ENCODE results near the gene ERCC5.

ERCC5 gene

DNA sequence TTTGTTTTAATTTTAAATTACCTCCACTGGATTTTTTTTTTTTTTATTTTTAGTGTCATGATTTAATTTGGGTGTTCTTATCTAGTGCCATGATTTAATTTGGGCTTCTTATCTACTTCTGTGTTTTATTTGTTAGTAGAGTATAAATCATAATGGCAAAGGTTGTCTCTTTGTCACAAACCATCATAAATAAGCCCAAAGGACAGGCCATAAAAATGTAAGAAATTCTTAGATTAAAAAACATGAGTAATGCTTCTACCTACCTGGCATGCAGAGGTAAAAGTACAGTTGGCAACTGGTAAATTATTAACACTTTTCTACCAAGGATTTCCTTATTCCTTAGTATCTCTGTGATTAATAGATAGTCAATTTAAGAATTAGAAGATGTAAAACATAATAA, 55.2 kb downstream of the ERCC5 start:
- Mint-ChIP-seq H3K4me3 (no peak overlapping the region), H3K9me3 (no peaks in the 10 kb centered on the region), H3K4me1 (no peaks in the 10 kb centered on the region), H3K27ac (no peak overlapping the region), H3K36me3 (no peaks in the 10 kb centered on the region), H3K27me3 (no peaks in the 10 kb centered on the region)

DNA sequence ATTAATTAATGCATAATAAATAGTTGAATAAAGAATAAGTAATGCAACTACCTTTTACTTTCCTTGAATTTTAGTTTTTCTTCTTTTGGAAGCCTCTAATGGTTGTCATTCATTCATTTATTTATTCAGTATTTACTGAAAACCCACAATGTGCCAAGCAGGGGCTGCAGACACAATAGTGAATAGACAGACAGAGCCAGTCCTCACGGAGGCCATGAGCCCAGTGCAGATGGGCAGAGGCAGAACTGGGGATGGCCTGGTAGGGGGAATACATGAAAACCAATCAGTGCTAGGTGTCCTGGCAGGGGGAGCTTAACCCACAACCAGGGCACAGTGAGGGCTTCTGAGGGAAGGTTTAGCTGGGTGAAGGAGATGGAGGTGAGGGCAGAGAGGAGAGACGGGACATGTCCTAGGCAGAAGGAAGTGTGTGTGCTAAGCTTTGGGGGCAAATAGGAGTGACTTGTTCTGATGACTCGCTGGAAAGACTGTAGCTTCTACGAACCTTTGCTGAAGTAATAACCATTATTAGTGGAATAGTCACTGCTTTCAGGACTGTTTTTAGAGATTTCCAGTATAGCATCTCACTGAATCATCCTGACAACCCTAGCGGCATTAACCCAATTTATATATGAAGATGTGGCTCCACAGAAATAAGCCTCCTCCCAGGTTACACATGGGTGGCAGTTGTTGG, 55.9 kb downstream of the ERCC5 start:
- H3K27me3 Mint-ChIP-seq = peaks cover under 1% of the 10 kb centered on the region

DNA sequence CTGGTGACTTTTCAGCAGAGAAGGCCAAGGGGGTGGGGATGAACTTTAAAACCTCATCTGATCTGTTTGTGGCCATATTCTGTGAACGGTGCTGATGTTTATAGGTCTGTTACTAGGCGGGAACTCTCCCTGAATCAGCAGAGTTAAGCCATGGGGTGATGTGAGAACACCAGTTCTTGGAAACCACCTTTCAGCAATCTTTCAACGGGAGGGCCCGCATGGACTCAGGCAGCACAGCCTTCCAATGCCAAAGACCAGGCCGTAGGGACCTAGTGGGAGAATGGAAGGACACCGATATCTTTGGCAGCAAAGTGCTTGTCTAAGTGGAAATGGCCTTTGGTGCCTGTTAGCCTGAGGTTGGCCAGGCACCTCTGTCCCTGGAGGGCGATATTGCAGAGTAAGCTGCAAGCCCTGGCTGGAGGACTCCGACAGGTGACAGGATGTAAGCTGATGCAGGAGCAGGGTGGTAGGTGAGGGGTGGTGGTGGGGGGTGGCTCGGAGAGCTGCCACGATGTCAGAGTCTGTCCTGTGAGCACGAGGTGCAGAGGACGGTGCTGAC, 57.0 kb downstream of the ERCC5 start:
- Mint-ChIP-seq H3K4me3 (no peak overlapping the region), H3K27ac (no peak overlapping the region), H3K27me3 (peaks cover 3% of the 10 kb centered on the region), H3K9me3 (no peaks in the 10 kb centered on the region), H3K36me3 (no peaks in the 10 kb centered on the region), H3K4me1 (no peaks in the 10 kb centered on the region)

More for the DNA sequence above, 55.9 kb downstream of the ERCC5 start:
- H3K9me3 Mint-ChIP-seq = no peaks in the 10 kb centered on the region
- H3K27ac Mint-ChIP-seq = no peak overlapping the region
- no peaks in the 10 kb centered on the region for H3K4me1 Mint-ChIP-seq
- no peak overlapping the region for H3K4me3 Mint-ChIP-seq
- no peaks in the 10 kb centered on the region for H3K36me3 Mint-ChIP-seq

DNA sequence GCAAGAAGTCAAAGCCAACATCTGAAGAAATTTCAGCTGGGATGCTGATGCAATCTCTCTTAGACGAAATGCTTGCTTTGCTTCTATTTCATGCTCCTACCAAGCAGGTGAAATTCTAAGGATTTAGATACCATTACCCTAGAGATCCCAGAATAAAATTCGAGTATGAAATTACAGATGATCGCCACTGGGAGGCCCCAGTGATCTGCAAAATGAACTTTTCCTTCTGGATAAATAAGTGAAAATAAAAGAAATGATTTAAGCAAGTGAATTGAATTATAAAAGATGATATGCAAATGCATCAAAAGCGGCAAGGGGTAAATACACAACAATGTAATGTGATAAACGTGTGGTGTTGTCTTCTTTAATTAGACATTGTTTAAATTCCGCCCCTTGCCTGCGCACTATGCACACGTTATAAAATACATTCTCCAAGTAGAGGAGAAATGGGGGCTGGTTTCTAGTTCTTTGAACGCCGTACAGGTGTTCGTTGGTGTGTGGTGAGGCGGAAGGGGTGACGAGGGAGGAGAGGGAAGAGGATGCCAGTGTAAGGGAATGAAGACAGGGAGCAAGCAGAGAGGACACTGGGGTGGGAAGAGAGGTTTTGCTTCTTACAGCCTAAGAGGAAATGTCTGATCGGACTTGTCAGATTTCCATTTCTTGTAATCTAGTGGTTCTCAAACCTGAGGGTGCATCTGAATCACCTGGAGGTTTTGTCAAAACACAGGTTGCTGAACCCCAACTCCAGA, 58.0 kb downstream of the ERCC5 start:
- Mint-ChIP-seq H3K4me3 (no peak overlapping the region), H3K27ac (no peak overlapping the region), H3K9me3 (no peaks in the 10 kb centered on the region)

DNA sequence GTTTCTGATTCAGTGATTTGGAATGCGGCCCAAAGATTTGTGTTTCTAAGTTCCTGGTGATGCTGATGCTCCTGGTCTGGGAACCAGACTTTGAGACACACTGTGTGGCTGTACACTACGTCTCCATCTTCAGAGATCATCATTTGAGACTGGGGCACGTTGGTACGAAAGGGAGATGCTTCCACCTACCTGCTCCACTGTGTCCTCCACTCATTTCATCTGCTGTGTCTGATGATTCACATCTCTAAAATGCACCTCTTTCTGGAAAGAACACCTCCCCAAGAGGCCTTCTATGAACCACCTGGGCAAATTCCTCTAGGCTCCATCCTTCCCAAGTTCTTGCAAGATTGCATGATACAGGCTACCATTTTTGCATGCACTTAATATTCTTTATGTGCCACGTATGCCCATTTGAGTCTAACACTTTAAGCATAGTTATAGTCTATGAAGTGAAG, 58.6 kb downstream of the ERCC5 start:
- no peaks in the 10 kb centered on the region for H3K9me3 Mint-ChIP-seq
- H3K27me3 Mint-ChIP-seq = peaks cover 6% of the 10 kb centered on the region
- H3K4me3 Mint-ChIP-seq = no peak overlapping the region
- no peaks in the 10 kb centered on the region for H3K4me1 Mint-ChIP-seq
- no peaks in the 10 kb centered on the region for H3K36me3 Mint-ChIP-seq
- H3K27ac Mint-ChIP-seq = no peak overlapping the region

More for the DNA sequence above, 58.0 kb downstream of the ERCC5 start:
- Mint-ChIP-seq H3K27me3 (peaks cover 6% of the 10 kb centered on the region), H3K4me1 (no peaks in the 10 kb centered on the region), H3K36me3 (no peaks in the 10 kb centered on the region)

DNA sequence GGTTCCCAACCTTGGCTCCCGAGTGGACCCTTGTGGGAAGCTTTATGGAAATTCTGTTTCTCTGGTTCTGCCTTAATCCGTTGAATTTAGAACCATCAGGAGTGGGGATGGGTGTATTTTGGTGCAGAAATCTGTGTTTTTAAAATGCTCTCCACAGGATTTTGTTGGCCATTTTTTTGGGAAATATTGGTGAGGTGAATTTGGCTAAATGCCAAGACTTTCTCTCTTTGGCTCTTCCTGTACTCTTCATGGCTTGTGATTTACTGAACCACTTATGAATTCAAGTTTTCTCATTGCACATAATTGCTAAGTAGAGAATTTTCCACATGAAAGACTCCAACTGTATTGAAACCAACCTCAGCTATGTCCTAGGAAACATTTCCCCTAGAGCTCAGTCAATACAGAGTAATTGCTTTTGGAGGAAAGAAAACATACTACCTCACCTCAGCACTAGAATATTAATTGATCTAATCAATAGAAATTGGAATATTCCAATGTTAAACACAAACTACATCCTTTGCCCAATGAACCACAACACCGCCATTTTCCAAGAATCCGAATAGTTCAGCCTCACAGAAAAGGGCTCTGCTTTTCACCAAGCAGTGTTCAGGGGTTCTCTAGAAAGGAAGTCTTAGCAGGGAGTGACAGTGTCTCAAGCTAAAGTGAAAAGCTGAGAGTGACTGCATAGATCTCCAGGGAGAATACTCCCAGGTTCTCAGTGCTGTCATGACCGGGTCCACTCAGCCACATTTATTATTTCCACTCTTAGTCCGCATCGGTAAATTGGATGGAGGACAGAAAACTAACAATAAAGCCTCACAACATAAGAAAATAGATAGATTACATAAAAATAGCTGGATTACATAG, 60.3 kb downstream of the ERCC5 start:
- H3K4me3 Mint-ChIP-seq = no peak overlapping the region
- H3K9me3 Mint-ChIP-seq = no peaks in the 10 kb centered on the region
- H3K27me3 Mint-ChIP-seq = peaks cover 12% of the 10 kb centered on the region
- no peaks in the 10 kb centered on the region for H3K4me1 Mint-ChIP-seq
- H3K27ac Mint-ChIP-seq = no peak overlapping the region
- H3K36me3 Mint-ChIP-seq = no peaks in the 10 kb centered on the region

DNA sequence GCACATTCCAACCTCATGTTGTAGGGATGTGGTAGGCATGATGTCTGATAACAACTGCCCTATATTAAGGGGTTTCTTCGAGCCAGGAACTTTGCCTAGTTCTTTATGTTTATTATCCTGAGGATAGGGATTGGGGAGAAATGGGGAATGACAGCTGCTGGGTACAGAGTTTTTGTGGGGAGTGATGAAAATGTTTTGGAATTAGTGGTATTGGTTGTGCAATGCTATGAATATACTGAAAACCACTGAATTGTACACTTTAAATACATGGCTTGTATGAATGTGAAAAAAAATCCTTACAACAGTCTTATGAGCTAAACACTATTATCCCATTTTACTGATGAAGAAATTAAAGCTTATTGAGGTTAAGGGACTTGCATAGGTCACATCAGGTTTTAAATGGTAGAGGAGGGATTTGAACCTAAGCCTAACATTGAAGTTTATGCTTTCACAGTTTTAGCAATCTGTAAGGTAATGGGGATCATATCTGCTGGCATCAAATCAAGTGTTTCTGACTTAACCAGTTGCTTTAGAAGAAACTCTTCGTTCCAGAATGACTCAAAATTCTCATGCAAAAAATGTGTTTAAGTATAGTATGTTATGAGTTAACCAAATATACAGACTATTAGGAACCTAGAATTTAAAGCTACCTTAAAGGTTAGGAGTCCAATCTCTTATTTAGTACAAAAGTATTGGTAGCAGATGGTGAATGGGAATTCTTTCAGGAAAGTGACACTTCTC, 61.4 kb downstream of the ERCC5 start:
- H3K4me1 Mint-ChIP-seq = no peaks in the 10 kb centered on the region
- H3K27me3 Mint-ChIP-seq = peaks cover 12% of the 10 kb centered on the region
- no peaks in the 10 kb centered on the region for H3K36me3 Mint-ChIP-seq
- H3K9me3 Mint-ChIP-seq = no peaks in the 10 kb centered on the region
- H3K27ac Mint-ChIP-seq = no peak overlapping the region
- H3K4me3 Mint-ChIP-seq = no peak overlapping the region

DNA sequence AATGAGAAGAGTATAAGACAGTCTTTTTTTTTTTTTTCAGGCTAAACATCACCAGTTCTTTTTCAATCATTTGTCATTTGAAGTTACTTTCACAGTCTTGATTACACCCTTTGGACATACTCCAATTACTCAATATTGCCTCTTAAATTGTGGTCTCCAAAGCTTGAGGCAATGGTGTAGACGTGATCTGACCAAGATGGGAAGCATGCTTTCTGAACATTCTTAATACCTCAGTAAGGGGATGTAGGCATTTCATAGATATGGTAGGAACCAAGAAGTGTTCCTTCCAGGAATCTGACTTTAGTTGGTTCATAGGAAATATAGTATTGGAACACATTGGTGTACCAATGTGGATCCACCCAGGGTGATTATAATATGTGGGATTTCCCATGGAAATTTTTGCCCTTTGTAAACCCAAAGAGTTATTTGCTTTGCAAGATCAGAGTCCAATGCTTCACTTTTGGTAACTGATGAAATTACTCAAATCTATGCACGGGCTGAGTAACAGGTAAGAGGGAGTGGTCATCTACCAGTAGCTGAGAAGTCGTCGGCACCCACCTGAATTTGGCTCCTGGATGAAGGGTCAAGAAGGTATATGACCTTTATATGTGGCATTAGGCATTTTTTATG, 62.2 kb downstream of the ERCC5 start:
- H3K27ac Mint-ChIP-seq = no peak overlapping the region
- H3K4me3 Mint-ChIP-seq = no peak overlapping the region
- H3K27me3 Mint-ChIP-seq = peaks cover 15% of the 10 kb centered on the region
- no peaks in the 10 kb centered on the region for H3K4me1 Mint-ChIP-seq
- H3K36me3 Mint-ChIP-seq = no peaks in the 10 kb centered on the region
- no peaks in the 10 kb centered on the region for H3K9me3 Mint-ChIP-seq

DNA sequence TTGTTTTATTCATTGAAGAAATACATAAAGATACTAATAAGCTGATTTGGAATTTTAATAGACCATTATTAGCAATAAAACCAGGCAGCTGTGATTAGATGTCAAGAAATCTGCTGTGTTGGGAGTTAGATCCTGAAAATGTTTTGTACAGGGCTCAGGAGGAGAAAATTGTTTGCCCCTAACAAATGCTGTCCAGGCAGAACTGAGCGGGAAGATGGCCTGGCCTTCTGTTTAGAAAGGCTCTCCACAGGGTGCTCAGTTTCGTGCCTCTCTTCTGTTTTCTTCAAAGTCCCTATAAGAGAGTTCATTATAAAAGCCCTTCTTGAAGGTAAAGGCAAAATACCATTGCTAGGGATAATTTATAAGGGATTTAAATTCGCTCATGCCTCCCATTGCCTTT, 64.1 kb downstream of the ERCC5 start:
- Mint-ChIP-seq H3K27ac (no peak overlapping the region), H3K27me3 (peaks cover 16% of the 10 kb centered on the region), H3K36me3 (no peaks in the 10 kb centered on the region), H3K4me1 (no peaks in the 10 kb centered on the region), H3K4me3 (no peak overlapping the region), H3K9me3 (no peaks in the 10 kb centered on the region)

DNA sequence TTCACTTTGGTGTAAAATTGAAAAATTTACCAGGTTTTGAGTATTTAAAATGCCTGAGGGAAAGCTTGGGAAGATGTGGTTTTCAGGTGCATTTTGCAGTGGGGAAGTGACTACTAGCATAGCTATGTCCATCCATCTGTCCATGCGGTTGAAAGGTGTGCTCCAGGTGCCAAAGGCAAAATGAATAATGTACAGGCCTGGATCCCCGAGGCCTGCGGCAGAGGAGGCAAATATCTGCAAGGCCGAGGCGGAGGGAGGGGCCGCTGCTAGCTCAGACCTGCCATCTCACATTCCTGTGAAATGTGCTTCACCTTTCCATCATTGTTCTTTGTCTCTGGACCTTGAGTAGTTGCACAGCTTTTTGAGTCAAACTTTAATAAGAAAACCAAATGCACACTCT, 65.5 kb downstream of the ERCC5 start:
- Mint-ChIP-seq H3K9me3 (no peaks in the 10 kb centered on the region), H3K27me3 (peaks cover 18% of the 10 kb centered on the region), H3K4me1 (no peaks in the 10 kb centered on the region), H3K4me3 (no peak overlapping the region), H3K36me3 (no peaks in the 10 kb centered on the region), H3K27ac (no peak overlapping the region)

DNA sequence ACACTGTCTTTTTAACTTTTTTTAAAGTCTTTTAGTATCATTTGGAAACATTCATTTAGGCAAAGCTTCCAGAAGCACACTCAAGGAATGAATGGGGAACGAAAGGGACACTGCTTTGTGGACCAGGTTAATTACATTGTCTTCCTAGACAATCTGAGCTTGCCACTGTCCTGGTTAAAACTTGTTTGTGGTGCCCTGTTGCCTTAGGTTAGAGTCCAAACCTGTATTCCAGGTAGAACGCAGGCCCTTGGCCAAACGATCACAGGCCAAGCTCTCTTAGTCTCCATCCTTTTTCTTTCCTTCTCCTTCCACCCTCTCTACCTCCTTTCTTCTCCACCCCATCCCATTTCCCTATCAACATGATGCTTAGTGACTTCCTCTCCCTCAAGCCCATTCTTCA, 66.8 kb downstream of the ERCC5 start:
- Mint-ChIP-seq H3K27me3 (peaks cover 21% of the 10 kb centered on the region), H3K4me3 (no peak overlapping the region)

DNA sequence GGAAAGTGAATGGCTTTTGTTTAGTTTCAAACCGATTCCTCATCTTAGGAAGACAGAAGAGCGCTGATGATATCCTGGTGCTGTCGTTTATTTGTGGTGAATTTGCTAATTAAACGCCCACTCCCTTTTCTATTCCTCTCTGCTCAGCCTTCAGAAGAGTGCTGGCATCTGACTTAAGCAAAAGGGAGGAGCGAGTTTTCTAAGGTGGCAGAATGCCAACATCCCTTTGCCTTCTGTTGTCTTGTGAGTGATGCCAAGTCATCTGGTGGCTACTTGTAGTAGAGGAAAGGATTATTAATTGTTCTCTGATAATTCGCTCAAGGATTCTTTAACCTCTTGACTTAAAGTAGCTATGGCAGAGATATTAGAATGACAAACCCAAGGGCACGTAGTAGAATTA, 68.1 kb downstream of the ERCC5 start:
- no peaks in the 10 kb centered on the region for H3K4me1 Mint-ChIP-seq
- H3K27me3 Mint-ChIP-seq = peaks cover 21% of the 10 kb centered on the region
- no peaks in the 10 kb centered on the region for H3K9me3 Mint-ChIP-seq
- no peak overlapping the region for H3K4me3 Mint-ChIP-seq
- no peaks in the 10 kb centered on the region for H3K36me3 Mint-ChIP-seq
- H3K27ac Mint-ChIP-seq = no peak overlapping the region

More for the DNA sequence above, 66.8 kb downstream of the ERCC5 start:
- Mint-ChIP-seq H3K27ac (no peak overlapping the region), H3K4me1 (no peaks in the 10 kb centered on the region), H3K9me3 (no peaks in the 10 kb centered on the region), H3K36me3 (no peaks in the 10 kb centered on the region)

DNA sequence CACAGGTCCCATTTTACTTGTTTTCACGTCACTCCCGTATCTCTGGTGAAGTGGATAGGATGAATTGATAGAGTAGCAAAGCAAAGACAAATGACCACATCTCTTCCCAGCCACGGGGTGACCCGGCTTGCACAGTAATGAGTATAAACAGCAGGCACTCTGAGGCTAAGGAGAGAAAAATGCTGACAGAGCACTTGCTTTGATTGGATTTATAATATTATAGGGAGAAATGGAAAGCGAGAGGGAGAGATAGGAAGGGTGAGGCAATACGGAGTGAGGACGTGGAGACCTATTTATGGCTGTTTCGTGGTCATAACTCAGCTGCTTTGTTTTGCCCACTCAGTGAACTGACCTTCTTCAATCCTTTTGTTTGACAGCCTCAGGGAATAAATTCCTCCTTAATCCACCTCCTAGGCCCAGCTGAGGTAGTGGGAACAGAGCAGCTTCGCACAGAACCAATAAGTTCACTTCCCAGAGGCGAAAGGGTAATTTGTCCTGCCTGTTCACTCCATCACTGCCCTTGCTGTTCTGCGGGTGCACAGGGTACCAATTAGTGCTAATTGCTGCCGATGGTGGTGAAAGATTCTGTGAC, 68.6 kb downstream of the ERCC5 start:
- Mint-ChIP-seq H3K9me3 (no peaks in the 10 kb centered on the region), H3K27ac (no peak overlapping the region), H3K4me1 (no peaks in the 10 kb centered on the region), H3K27me3 (peaks cover 25% of the 10 kb centered on the region), H3K4me3 (no peak overlapping the region), H3K36me3 (no peaks in the 10 kb centered on the region)

DNA sequence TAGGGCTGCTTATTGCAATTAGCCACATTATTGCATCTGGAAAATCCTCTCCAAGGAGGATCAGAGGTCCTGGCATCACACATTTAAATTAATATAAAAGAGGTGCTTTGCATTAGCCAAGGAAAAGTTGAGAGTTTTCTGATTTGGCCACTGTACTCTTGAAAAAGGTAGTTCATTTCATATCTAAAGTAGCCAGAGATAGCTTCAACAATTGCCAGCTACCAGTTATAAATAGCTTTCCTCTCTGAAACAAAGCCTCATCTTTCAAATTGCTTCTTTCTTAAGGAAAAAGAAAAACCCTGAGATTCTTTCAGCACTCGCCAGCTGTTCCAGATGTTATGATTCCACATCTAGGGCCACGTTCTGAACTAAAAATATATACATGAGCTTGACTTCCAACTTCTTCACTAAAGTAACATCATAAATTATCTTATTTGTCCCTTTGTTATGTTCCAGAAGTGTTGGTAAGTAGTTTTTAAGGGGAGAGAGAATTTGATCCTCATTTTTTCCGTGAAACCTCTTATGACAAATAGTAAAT, 69.6 kb downstream of the ERCC5 start:
- no peaks in the 10 kb centered on the region for H3K9me3 Mint-ChIP-seq
- H3K4me1 Mint-ChIP-seq = no peaks in the 10 kb centered on the region
- H3K27ac Mint-ChIP-seq = no peak overlapping the region
- peaks cover 19% of the 10 kb centered on the region for H3K27me3 Mint-ChIP-seq
- H3K36me3 Mint-ChIP-seq = no peaks in the 10 kb centered on the region
- H3K4me3 Mint-ChIP-seq = no peak overlapping the region
